NK-92 (cell line): Measurements from ENCODE around the gene OSBPL7.
A peak's percentile ranks its signal among the peaks of the same experiment; 100 is the strongest.

Experiments used
- DNase-seq: peaks from one replicate; lab custom pipeline; 2025; ENCODE audit not compliant: unreplicated experiment; lab: John Stamatoyannopoulos, UW

Gene OSBPL7

DNA sequence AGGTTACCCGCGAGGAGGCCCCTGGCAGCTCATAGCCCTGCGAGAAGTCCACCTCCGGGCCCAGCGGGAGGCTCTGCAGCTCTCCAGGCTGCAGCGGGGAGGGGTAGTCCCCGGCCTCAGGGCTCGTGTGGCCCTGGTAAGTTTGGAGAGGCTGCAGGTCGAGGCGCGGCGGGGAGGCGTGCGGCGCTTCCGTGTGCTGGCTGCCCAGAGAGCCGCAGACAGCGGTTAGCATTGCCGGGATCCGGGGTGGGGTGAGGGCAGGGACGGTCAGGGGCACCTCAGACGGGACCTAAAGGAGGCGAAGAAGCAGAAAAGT is 26.6 kb upstream of the OSBPL7 start:
- no peak for DNase-seq

- no peak for DNase-seq
These were observed 26.0 kb upstream of the OSBPL7 start for GRCh38 chr17:47847341-47848197.

GRCh38 chr17:47846716-47847340 is 25.2 kb upstream of the OSBPL7 start:
- DNase-seq = no peak

- no peak for DNase-seq
These were observed 24.1 kb upstream of the OSBPL7 start for GRCh38 chr17:47845716-47846075.

DNA sequence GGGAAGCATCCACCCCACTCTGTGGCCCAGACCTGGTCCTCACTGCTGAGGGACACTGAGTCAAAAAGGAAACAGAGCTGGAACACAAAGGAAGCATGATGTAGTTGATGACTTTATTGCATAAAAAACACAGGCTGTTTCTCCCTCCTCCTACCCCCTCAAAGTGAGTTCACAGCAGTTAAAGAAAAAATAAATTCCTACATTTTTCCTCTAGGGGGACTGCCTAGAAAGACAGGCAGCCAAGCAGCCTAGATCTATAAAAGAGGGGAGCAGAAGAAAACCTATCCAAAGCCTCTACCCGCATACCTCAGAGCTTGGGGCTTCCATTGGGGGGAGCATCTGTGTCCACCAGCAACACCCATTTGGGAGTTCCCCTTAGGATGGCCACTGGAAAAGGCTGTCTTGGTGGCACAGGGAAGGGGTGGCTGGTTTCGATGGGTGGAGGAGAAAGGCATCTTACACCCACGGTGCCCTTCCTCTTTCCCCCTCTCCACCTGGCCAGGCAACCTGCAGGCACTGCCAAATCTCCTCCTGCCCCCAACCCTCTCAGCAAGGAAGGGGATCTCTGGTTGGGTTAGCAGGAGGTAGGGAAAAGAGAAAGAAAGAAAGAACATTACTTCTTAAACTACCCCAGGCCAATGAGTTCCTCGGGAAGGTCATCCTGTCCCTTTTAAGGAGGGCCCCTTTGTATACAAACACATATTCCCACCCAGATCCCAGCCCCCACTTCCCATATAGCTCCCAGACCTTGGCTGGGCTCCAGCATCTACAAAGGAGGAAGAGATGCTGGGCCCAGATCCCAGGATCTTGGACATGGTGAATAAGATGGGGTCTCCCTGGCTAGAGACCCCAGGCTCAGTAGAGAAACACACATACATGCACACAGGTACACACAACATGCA is 23.5 kb upstream of the OSBPL7 start:
- DNase-seq = no peak

- no peak for DNase-seq
These were observed 22.6 kb upstream of the OSBPL7 start for GRCh38 chr17:47844227-47844626.

DNA sequence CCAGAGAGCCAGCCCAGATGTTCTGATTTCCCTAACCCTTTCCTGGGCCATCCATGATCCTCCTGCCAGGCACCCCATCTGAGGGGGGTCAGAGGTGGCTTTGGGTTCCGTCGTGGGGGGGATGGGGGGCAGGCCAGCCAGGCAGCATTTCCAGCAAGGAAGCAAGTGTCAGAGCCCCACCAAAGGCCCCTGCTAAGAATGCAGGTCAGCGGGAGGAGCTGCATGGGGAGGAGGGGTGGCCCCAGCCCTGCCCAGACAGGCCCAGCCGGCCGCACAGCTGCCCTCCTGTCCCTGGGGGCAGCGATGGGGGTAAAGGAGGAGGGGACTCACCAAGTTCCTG is 21.8 kb upstream of the OSBPL7 start:
- no peak for DNase-seq

DNA sequence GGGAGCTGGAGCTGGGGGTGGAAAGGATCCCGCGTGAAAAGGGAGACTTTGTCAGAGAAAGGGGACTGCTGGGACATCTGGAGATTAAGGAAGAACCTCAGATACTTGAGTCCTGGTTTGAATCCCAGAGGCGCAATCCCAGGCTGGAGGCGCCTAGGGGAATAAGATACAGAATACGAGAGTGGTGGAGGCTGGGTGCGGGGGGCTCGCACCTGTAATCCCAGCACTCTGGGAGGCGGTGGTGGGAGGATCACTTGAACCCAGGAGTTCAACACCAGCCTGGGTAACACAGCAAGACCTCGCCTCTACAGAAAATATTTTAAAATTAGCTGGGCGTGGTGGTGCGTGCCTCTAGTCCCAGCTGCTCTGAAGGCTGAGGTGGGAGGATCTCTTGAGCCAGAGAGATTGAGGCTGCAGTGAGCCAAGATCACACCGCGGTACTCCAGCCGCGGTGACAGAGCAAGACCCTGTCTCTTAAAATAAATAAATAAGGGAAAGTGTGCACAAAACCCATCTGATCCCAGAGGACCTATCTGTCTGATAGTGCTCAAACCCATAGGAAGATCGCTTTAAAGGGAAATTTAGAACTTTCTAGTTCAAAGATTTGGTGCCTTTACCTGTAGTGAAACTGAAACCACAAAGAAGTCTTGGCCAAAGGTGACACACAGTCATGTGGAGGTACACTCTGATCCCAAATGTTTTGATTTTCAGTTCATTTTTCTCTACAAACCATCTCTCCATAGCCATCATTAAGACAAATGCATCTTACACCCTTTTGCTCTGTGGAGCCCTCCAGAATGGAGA is 20.1 kb upstream of the OSBPL7 start:
- no peak for DNase-seq

- peak; percentile 17 for DNase-seq
These were observed 19.3 kb upstream of the OSBPL7 start, which contains the start of gene SCRN2 for GRCh38 chr17:47840742-47841487. Gene SCRN2, minus strand, starts transcription at chr17:47841273. Its CDS starts 430 bp downstream, at chr17:47840843.

DNA sequence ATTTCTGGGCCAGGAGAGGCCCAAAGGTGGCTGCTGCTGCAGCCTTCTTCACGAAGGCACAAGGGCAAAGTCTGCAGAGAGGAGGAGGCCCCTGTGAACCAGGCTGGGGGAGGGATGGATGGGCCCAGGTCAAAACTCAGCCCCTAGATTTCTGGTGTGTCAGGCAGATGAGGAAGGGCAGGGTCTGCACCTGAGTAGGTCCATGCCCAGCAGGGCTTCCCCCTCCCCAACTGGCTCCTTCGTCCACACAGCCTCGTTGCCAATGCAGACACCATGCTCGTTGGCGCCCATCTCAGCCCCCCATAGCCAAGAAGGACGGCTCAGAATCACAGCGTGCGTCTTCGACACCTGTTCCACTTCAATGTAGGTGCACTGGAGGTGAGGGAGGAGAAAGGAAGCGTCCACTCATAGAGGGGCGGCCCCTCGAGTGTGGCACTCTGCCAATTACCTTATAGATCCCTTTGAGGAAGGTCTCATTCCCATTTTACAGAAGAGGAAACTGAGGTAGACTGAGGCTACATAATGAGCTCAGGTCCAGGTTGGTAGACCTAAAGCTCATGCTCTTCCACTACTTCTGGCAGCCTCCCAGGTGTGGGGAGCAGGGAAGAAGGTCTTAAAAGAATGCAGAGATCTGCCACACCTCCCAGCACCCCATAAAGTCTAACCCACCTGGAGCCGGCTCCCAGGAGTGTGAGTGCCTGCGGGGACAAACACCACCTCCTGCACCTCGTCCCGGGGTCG is 18.6 kb upstream of the OSBPL7 start:
- no peak for DNase-seq

GRCh38 chr17:47839071-47839470 is 17.5 kb upstream of the OSBPL7 start:
- no peak for DNase-seq

GRCh38 chr17:47838636-47839035 is 17.0 kb upstream of the OSBPL7 start:
- DNase-seq = no peak

DNA sequence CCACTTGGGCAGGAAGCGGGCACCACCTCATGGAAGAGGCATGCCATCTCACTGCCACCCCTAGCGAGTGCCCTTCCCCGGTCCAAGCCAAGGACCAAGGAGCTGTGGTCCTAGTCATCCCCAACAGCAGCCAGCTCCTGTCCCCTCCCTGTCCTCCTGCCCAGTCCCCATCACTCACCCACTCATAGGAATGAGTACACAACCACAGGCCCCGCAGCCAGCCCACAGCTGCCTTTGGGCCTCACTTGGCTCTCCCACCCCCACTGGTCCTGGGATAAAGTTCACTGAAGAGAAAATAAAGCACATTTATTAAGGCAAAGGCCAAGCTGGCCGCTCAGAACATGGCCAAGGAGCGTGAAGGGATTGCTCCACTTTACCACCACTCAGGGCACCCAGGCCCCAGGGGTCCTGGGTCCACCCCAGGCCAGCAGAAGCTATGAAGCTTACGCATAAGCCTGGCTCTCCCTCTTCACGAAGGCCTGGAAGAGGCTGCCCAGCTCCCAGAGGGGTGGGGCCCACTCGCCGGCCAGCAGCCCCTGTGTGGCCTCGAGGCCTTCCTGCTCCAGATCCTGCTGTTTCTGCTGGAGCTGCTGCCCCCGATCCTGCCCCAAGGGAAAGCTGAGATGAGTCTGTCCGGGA is 15.9 kb upstream of the OSBPL7 start:
- DNase-seq = no peak

GRCh38 chr17:47836601-47837000 is 15.0 kb upstream of the OSBPL7 start:
- DNase-seq = no peak

- DNase-seq = no peak
These were observed 13.2 kb upstream of the OSBPL7 start for GRCh38 chr17:47834756-47835155.

- no peak for DNase-seq
These were observed 10.3 kb upstream of the OSBPL7 start for GRCh38 chr17:47831934-47832327.

DNA sequence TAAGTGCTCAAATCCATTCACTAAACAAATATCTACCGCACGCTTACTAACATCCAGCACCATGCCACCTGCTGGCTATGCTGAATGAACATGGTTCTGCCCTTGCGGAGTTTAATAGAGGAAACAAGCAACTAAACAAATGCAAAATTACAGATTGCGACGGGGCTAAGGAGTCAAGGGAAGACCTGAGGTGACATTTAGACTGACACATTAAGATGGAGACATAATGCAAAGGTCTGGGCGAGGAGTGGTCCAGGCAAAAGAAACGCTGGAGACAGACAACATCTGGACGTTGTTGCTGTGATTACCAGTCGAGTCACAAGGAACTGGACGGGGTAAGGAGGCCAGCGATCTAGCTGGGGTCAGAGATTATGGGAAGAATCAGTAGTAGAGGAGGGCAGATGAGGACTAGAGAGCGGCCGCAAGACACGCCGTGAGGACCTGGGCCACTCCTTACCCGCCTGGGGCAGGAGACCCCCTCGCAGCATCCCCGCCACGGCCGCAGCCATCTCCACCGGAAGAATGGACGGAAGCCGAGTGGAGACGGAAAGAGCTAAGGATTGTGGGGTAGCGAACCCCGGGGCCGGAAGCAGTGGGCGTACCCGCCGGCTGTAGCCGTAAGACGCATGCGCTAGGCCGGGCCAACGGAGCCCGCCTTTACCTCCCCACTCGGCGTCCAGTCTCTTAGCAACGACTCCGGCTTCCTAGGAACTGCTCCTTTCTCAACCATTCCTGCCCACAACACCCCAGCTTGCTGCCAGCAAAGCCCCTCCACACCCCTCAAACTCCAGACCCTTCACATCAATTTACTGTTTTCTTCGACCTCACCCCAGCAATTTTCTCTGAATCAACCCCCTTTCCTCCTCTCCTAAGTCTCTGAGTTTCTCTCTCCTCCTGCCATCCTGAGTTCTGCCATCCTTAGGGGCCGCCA is 9.7 kb upstream of the OSBPL7 start, which contains the start of the genes LRRC46 and MRPL10:
Gene LRRC46 (plus strand): TSS at position 668 of the 931 bp plus-strand sequence. CDS start 320 bp downstream, outside the sequence.
Gene MRPL10 (minus strand): TSS at position 539 of the 931 bp plus-strand sequence. CDS start 30 bp downstream, at position 509.
- peak; percentile 73 for DNase-seq
